22Rv1 (cell line): ENCODE results near the gene KIF18B.

Experiments used
- H3K27ac ChIP-seq: fragments of 450-650 bp; 2 replicates; pipeline ENCODE4 v1.5.1; 2017
- CTCF ChIP-seq: fragments of 450-650 bp; IDR thresholded peaks from 2 replicates; pipeline ENCODE4 v1.5.1; 2017; ENCODE audit warnings: mild to moderate bottlenecking
- ZFX ChIP-seq: fragments of 450-650 bp; IDR thresholded peaks from 2 replicates; pipeline ENCODE4 v1.6.1; 2017; ENCODE audit warnings: antibody characterized with exemption, borderline replicate concordance

Gene KIF18B

GRCh38 chr17:44904001-44904984 lies 43.3 kb downstream of the KIF18B start:
- no peak overlapping the region for H3K27ac ChIP-seq

GRCh38 chr17:44903012-44903685 lies 44.4 kb downstream of the KIF18B start:
- H3K27ac ChIP-seq, result no peak overlapping the region
- TF ChIP-seq ZFX (no peak), CTCF (no peak)

More at GRCh38 chr17:44904001-44904984, 43.3 kb downstream of the KIF18B start:
- TF ChIP-seq CTCF (no peak), ZFX (no peak)

- TF ChIP-seq ZFX, result no peak
- H3K27ac ChIP-seq, result no peak overlapping the region
Observed at GRCh38 chr17:44902135-44902760, 45.3 kb downstream of the KIF18B start.

GRCh38 chr17:44901411-44901921 lies 46.1 kb downstream of the KIF18B start:
- no peak overlapping the region for H3K27ac ChIP-seq
- no peak for TF ChIP-seq CTCF
- no peak for TF ChIP-seq ZFX

- H3K27ac ChIP-seq, result no peak overlapping the region
- TF ChIP-seq ZFX (no peak), CTCF (no peak)
Observed at GRCh38 chr17:44900894-44901293, 46.7 kb downstream of the KIF18B start.

- no peak for TF ChIP-seq CTCF
- TF ChIP-seq ZFX, result no peak
- H3K27ac ChIP-seq, result peak within 1 kb of the TSS; percentile 90
Observed at GRCh38 chr17:44899074-44899782, 48.3 kb downstream of the KIF18B start, which contains the start of gene EFTUD2. Gene EFTUD2 (minus strand): TSS chr17:44899445. CDS start chr17:44894521, 4,924 bp downstream.

- TF ChIP-seq CTCF, result no peak
- TF ChIP-seq ZFX, result no peak
Observed at GRCh38 chr17:44898768-44899073, 48.9 kb downstream of the KIF18B start.

More at GRCh38 chr17:44898768-44899073, 48.9 kb downstream of the KIF18B start:
- peak overlapping the region; percentile 90 for H3K27ac ChIP-seq
